A673 (cell line): ENCODE results near the gene STK31. TPM values are rescaled to one million over a fixed set of nuclear protein-coding genes. Genes with fewer than 3 reads are reported as not detected.

Source experiments
- BruUV-seq: library from RNA; stranded (reverse); fragments of 400-500 nt; replicated peaks from 2 replicates; lab custom pipeline; 2021; lab: Mats Ljungman, UMichigan
- CTCF ChIA-PET: fragments of 300-600 bp; sonication (Branson Sonifier 250); formaldehyde crosslinking; loops from one replicate; lab custom pipeline; 2022; ENCODE audit warnings: antibody characterized with exemption; lab: Charles Lee
- POLR2A ChIA-PET: fragments of 300-600 bp; sonication (Branson Sonifier 250); formaldehyde crosslinking; loops from one replicate; lab custom pipeline; 2022; ENCODE audit warnings: antibody characterized with exemption; ENCODE audit not compliant: low non-redundant PET; lab: Charles Lee
- DNase-seq: peaks from one replicate; pipeline ENCODE4 v3.0.0-alpha.2; 2015; ENCODE audit warnings: low spot score
- H3K27ac ChIP-seq: fragments of 200-600 bp; sonication (generic); 2 replicates; pipeline ENCODE4 v1.5.1; 2016; ENCODE audit warnings: mixed run types, low read depth, mild to moderate bottlenecking, mixed read lengths, antibody characterized with exemption, low read length; ENCODE audit not compliant: poor library complexity, severe bottlenecking
- H3K27me3 ChIP-seq: fragments of 200-600 bp; sonication (generic); replicated peaks from 2 replicates; pipeline ENCODE4 v1.6.1; 2017; ENCODE audit warnings: mixed run types, low read depth, mild to moderate bottlenecking, mixed read lengths, antibody characterized with exemption, low read length; ENCODE audit not compliant: insufficient read depth, poor library complexity
- H3K36me3 ChIP-seq: fragments of 200-600 bp; sonication (generic); 2 replicates; pipeline ENCODE4 v1.6.1; 2016; ENCODE audit warnings: mixed run types, mild to moderate bottlenecking, mixed read lengths, antibody characterized with exemption, low read length; ENCODE audit not compliant: insufficient read depth, poor library complexity, severe bottlenecking
- H3K4me1 ChIP-seq: fragments of 200-600 bp; sonication (generic); 2 replicates; pipeline ENCODE4 v1.6.1; 2017; ENCODE audit warnings: mixed run types, mild to moderate bottlenecking, mixed read lengths, antibody characterized with exemption, low read length; ENCODE audit not compliant: insufficient read depth, poor library complexity, severe bottlenecking
- H3K4me3 ChIP-seq: fragments of 200-600 bp; sonication (generic); 2 replicates; pipeline ENCODE4 v1.5.1; 2016; ENCODE audit warnings: low read depth, mixed run types, mild to moderate bottlenecking, mixed read lengths, low read length; ENCODE audit not compliant: poor library complexity, severe bottlenecking
- H3K9me3 ChIP-seq: fragments of 200-600 bp; sonication (generic); 2 replicates; pipeline ENCODE4 v1.6.1; 2016; ENCODE audit warnings: mixed run types, low read depth, mild to moderate bottlenecking, mixed read lengths, antibody characterized with exemption, low read length; ENCODE audit not compliant: poor library complexity, severe bottlenecking
- EZH2 ChIP-seq: fragments of 200-600 bp; sonication (generic); IDR thresholded peaks from 2 replicates; pipeline ENCODE4 v1.6.1; 2017; ENCODE audit warnings: borderline replicate concordance, low read depth, mild to moderate bottlenecking, mixed read lengths, antibody characterized with exemption, low read length; ENCODE audit not compliant: poor library complexity, severe bottlenecking
- intact Hi-C: fragments of 100-400 bp; cut with micrococcal nuclease; formaldehyde crosslinking; loops from one replicate; pipeline ENCODE4 v1.10.0; 2022; ENCODE audit not compliant: unreplicated experiment
- total RNA-seq: library from RNA; stranded (reverse); gene quantifications from 2 replicates; pipeline ENCODE4 v1.2.3, GENCODE V29; 2021
- TF ChIP-seq, protein P1 (sequence below): fragments of 300-800, 200-600 bp; sonication (generic); conservative IDR thresholded peaks from 2 replicates; pipeline ENCODE4 v1.5.1; 2017; ENCODE audit warnings: low read depth, mild to moderate bottlenecking, antibody characterized with exemption, low read length, moderate library complexity, mixed read lengths

STK31 gene
- total RNA-seq, 1 experiment from 2014 or later: 0.34 TPM

- POLR2A ChIA-PET: no interaction called here
- CTCF ChIA-PET: no interaction called here
- Histone ChIP-seq H3K36me3 (no peaks in the 10 kb centered on the region), H3K4me3 (no peak overlapping the region), H3K27ac (no peak overlapping the region), H3K4me1 (no peaks in the 10 kb centered on the region), H3K27me3 (no peaks in the 10 kb centered on the region), H3K9me3 (no peaks in the 10 kb centered on the region)
- BruUV-seq: no TSS peak
- no peak for DNase-seq
- intact Hi-C loops: no loop called here
- no peak for TF ChIP-seq EZH2
- TF ChIP-seq, protein P1, sequence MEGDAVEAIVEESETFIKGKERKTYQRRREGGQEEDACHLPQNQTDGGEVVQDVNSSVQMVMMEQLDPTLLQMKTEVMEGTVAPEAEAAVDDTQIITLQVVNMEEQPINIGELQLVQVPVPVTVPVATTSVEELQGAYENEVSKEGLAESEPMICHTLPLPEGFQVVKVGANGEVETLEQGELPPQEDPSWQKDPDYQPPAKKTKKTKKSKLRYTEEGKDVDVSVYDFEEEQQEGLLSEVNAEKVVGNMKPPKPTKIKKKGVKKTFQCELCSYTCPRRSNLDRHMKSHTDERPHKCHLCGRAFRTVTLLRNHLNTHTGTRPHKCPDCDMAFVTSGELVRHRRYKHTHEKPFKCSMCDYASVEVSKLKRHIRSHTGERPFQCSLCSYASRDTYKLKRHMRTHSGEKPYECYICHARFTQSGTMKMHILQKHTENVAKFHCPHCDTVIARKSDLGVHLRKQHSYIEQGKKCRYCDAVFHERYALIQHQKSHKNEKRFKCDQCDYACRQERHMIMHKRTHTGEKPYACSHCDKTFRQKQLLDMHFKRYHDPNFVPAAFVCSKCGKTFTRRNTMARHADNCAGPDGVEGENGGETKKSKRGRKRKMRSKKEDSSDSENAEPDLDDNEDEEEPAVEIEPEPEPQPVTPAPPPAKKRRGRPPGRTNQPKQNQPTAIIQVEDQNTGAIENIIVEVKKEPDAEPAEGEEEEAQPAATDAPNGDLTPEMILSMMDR: no peak
These were observed 142.1 kb downstream of the STK31 start for GRCh38 chr7:23852135-23852534.

GRCh38 chr7:23852988-23853387 is 143.0 kb downstream of the STK31 start:
- Histone ChIP-seq H3K4me3 (no peak overlapping the region), H3K27ac (no peak overlapping the region), H3K27me3 (no peaks in the 10 kb centered on the region), H3K36me3 (no peaks in the 10 kb centered on the region), H3K9me3 (no peaks in the 10 kb centered on the region), H3K4me1 (no peaks in the 10 kb centered on the region)
- intact Hi-C loops: no loop called here
- CTCF ChIA-PET: no interaction called here
- no peak for DNase-seq
- POLR2A ChIA-PET: no interaction called here
- BruUV-seq: no TSS peak
- TF ChIP-seq EZH2: no peak
- TF ChIP-seq, protein P1: no peak

DNA sequence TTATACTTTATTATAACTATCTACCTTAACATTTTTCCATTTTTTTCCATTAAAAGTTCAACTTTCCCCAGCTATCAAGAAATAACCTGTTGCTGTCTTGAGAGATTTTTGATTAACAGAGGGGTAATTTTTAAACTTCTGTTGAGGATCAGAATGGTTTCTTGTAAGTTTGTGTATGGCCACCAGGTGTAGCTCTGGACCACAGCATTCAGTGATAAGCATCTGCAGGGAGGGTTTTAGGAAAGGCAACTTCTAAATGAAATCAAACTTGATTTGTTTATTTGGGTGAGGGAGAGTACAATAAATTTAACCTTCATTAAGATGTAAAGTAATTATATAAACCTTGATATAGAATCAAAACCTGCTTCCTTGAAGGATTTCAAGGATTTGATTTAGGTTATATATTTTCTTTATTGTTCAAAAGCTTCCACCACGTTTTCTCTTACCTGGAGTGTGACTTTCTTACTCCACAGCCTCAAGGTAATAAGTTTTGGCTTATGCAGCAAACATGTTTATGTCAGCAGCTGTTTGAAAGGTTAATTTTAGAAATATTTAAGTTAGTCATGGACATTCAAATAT is 153.3 kb downstream of the STK31 start:
- Histone ChIP-seq H3K27me3 (no peaks in the 10 kb centered on the region), H3K36me3 (no peaks in the 10 kb centered on the region), H3K9me3 (no peaks in the 10 kb centered on the region), H3K4me1 (no peaks in the 10 kb centered on the region), H3K4me3 (no peak overlapping the region), H3K27ac (no peak overlapping the region)
- CTCF ChIA-PET: interaction anchor here (0.8 to 1.6 kb wide), 2 partner anchors 518 to 949 kb away, joined by 3 to 4 read pairs; no protein-coding TSS in a partner anchor
- TF ChIP-seq, protein P1: peak; percentile 77
- no peak for TF ChIP-seq EZH2
- peak; percentile 65 for DNase-seq
- intact Hi-C loops: loop anchor here (5.0 to 10.0 kb wide), 3 partner anchors 424 to 862 kb away; partner anchors contain the start of gene PALS2
- POLR2A ChIA-PET: no interaction called here
- BruUV-seq: no TSS peak
